Ammon's horn (tissue), 1 donor: ENCODE measurements around the gene OVOL2.
"Not testable (repeated sequence)": the region's sequence is repeated elsewhere in the genome, so short reads cannot be mapped to it uniquely, and the experiment has no call there.

Experiments
- DNase-seq: peaks from one replicate; pipeline ENCODE4 v3.0.0-alpha.2; 2016; ENCODE audit warnings: low spot score

The OVOL2 gene

GRCh38 chr20:18057994-18058349 is 256 bp upstream of the OVOL2 start:
- DNase-seq: no peak

- no peak for DNase-seq
Observed at GRCh38 chr20:18056174-18057100, 1.3 kb downstream of the OVOL2 start.

- DNase-seq: no peak
Observed at GRCh38 chr20:18055261-18055660, 2.5 kb downstream of the OVOL2 start.

- no peak for DNase-seq
Observed at GRCh38 chr20:18052856-18053255, 4.9 kb downstream of the OVOL2 start.

GRCh38 chr20:18050628-18051027 is 7.1 kb downstream of the OVOL2 start:
- no peak for DNase-seq

GRCh38 chr20:18048176-18048575 is 9.5 kb downstream of the OVOL2 start:
- DNase-seq: no peak

- DNase-seq: no peak
Observed at GRCh38 chr20:18046535-18046934, 11.2 kb downstream of the OVOL2 start.

GRCh38 chr20:18042229-18042628 is 15.5 kb downstream of the OVOL2 start:
- no peak for DNase-seq

GRCh38 chr20:18041462-18041861 is 16.3 kb downstream of the OVOL2 start:
- no peak for DNase-seq

GRCh38 chr20:18039063-18039462 is 18.7 kb downstream of the OVOL2 start:
- DNase-seq: no peak

GRCh38 chr20:18034039-18034438 is 23.7 kb downstream of the OVOL2 start:
- DNase-seq: no peak

GRCh38 chr20:18032977-18033892 is 24.5 kb downstream of the OVOL2 start:
- no peak for DNase-seq

GRCh38 chr20:18031888-18032509 is 25.7 kb downstream of the OVOL2 start:
- DNase-seq: no peak

GRCh38 chr20:18031050-18031449 is 26.7 kb downstream of the OVOL2 start:
- no peak for DNase-seq

- no peak for DNase-seq
Observed at GRCh38 chr20:18030020-18030419, 27.7 kb downstream of the OVOL2 start.

GRCh38 chr20:18027011-18027410 is 30.7 kb downstream of the OVOL2 start:
- not testable (repeated sequence) for DNase-seq

- DNase-seq: no peak
Observed at GRCh38 chr20:18024606-18025127, 33.0 kb downstream of the OVOL2 start.

- no peak for DNase-seq
Observed at GRCh38 chr20:18020931-18021330, 36.8 kb downstream of the OVOL2 start.

GRCh38 chr20:18019068-18019467 is 38.6 kb downstream of the OVOL2 start:
- peak; percentile 29 for DNase-seq

GRCh38 chr20:18018100-18018499 is 39.6 kb downstream of the OVOL2 start:
- no peak for DNase-seq

GRCh38 chr20:18016772-18017171 is 40.9 kb downstream of the OVOL2 start:
- DNase-seq: no peak

- no peak for DNase-seq
Observed at GRCh38 chr20:18014411-18014810, 43.3 kb downstream of the OVOL2 start.
